Erythroblast (primary cell): Measurements from ENCODE around the gene KRT25.
"Not testable (repeated sequence)": the region's sequence is repeated elsewhere in the genome, so short reads cannot be mapped to it uniquely, and the experiment has no call there.

Source experiments
- DNase-seq, 2 experiments: peaks; one replicate each; lab custom pipeline; 2025; lab: John Stamatoyannopoulos, UW
- GATA1 ChIP-seq: IDR thresholded peaks from 2 replicates; pipeline ENCODE4 v1.6.1; 2011; ENCODE audit warnings: low read depth, mild to moderate bottlenecking, control low read depth, low read length, moderate library complexity
- POLR2A ChIP-seq: IDR thresholded peaks from 2 replicates; pipeline ENCODE4 v1.6.1; 2011; ENCODE audit warnings: mild to moderate bottlenecking, low read length

The KRT25 gene

DNA sequence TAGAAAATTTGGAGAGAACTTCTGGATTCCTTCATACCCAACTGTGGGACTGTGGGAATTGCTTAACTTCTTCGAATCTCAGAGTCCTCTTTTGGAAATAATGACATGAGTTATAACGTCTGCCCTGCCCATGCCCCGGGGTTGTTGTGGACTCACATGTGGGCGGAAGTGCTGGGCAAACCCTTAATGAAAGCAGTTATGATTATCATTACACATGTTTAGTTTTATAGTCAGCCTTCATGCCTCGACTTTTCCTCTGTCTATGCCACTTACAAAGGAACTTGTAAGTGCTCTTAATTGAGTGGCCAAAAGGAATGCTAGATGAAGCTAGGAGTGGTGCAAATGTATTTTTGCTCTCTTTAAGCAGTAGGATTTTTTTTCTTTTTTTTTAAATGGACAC lies 23.3 kb upstream of the KRT25 start:
- DNase-seq, result no peak
- TF ChIP-seq GATA1 (no peak), POLR2A (no peak)

DNA sequence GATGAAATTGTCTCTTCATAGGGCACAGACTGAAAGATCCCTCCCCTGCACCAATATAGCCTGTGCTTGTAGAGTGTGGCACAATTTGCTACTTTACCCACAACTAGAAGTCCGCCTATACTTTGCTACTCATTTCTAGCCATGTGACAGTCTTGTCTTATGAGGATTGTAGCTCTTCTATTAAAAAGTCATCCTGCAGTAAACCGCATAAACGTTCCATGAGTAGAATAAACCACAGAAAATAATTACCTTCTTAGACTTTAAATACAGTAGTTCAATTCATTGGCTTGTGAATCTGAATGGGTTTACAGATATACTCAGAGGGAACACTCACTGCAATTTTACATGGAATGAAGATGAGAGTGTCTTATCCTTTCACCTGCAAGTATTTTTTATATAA lies 22.8 kb upstream of the KRT25 start:
- DNase-seq, result no peak
- TF ChIP-seq POLR2A, result no peak
- TF ChIP-seq GATA1, result no peak

DNA sequence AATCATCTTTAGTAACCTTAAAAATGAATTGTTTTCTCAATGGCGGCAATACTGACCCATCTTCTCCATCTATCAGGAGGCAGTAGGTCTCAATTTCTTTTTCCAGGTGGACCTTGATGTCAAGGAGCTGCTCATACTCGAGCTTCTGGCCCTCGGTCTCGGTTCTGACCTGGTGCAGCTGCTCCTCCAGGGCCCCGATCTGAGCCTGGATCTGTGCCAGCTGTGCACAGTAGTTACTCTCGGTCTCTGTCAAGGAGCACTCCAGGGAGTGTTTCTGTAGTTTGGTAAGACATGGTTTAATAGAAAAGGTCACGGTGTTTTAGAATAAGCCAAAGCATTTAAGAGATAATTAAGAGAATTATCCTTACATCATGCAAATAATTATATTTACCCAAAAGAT lies 22.3 kb upstream of the KRT25 start:
- no peak for DNase-seq
- TF ChIP-seq GATA1 (no peak), POLR2A (no peak)

DNA sequence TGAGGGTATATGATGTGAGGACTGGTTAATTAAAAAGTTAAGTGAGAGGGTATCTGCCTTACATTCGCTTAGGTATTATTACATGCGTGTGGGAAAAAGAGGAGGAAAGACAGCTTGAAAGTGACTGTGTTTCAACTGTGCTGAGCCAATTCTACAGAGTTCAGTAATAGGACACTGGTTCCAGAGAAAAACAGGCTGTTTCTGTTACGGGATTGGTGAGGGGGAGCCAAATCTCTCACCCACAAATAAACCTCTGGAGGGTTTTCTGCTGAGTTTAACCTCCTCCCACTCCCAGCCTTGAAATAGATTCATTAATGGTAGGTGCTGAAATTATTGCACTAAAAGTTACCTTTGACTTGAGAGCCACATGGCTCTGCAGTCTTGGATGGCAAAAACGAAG lies 20.8 kb upstream of the KRT25 start:
- DNase-seq, result no peak
- TF ChIP-seq POLR2A (no peak), GATA1 (no peak)

DNA sequence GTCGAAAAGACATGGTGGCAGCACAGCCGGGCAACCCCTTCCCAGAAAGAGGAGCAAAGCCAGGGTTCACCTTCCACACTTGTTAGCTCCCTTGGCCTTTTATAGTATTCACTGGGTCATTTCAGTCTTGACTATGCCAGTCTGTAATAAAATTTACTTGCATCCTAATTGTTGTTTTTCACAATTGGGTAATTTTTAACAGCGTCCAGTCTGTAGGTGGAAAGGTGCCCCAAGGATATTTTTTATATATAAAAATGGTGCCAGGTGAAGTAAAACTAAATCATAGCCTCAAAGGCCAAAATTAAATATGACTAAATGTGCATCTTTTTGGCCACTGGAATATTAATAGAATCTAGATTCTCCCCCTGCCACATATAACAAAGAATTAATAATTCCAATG lies 17.0 kb upstream of the KRT25 start, which contains the start of gene KRT26:
Gene KRT26, minus strand, starts transcription at position 101 of the 400 bp plus-strand sequence. Its CDS starts 88 bp downstream, at position 13.
- no peak for DNase-seq
- TF ChIP-seq POLR2A, result no peak
- no peak for TF ChIP-seq GATA1

DNA sequence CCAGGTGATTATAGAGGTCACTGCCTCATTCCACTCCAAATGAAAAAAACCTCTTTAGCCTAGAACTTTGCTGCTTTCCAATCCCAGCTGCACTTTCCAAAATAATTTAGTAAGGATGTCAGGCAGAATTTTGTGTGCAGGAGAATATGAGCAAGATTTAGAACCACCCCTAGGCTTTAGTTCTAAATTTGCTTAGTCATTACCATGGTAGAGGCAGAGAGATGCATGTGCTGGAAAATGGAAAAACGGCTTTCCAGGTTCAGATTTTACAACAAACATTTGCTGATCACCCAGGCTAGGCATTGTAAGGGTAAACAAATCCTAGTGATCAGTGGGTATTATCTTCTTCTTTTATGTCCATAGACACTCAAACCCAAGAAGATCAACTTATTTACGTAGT lies 10.5 kb upstream of the KRT25 start:
- no peak for DNase-seq
- TF ChIP-seq GATA1, result no peak
- no peak for TF ChIP-seq POLR2A

DNA sequence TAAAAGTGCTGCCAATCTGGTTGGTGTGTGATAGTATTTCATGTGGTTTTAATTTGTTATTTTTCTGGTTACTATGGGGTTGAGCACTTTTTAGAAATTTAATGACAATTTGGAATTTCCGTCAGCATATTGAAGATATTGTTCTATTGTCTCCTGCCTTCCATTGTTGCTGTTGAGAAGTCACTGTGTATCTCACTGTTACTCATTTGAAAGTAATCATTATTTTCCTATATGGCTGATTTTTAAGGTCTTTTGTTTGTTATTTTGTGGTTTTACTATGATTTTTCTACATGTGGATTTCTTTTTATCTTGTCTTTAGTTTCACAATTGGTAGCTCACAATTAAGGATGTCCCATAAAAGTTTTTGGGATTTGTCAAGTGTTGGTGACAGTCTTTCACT lies 8.6 kb upstream of the KRT25 start:
- no peak for DNase-seq
- no peak for TF ChIP-seq GATA1
- TF ChIP-seq POLR2A, result no peak

DNA sequence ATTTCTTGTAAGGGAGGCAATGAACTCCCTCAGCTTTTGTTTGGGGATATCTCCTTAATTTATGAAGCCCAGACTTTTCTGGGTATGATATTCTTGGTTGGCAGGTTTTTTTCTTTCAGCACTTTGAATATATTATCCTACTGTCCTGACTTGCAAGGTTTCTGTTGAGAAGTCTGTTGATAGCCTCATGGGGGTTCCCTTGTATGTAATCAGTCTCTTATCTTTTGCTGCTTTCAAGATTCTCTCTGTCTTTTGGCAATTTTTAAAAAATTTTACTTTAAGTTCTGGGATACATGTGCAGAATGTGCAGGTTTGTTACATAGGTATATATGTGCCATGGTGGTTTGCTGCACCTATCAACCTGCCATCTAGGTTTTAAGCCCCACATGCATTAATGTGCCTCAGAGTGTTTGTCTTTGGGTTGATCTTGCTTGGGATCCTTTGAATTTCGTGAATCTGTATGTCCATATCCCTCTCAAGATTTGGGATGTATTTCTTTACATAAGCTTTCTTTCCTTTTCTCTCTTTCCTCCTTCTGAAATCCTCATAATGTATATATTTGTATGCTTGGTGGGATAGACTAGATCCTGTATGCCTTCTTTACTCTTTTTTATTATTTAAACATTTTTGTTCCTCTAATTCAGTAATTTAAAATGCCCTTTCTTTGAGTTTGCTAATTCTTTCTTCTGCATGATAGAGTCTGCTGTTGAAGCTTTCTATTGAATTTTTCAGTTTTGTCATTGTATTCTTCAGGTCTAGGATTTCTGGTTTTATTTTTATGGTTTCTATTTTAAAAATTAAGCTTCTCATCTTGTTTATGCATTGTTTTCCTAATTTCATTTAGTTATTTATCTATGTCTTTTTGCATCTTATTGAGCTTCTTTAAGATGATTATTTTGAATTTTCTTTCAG lies 5.2 kb upstream of the KRT25 start:
- no peak for DNase-seq
- TF ChIP-seq POLR2A (no peak), GATA1 (no peak)

DNA sequence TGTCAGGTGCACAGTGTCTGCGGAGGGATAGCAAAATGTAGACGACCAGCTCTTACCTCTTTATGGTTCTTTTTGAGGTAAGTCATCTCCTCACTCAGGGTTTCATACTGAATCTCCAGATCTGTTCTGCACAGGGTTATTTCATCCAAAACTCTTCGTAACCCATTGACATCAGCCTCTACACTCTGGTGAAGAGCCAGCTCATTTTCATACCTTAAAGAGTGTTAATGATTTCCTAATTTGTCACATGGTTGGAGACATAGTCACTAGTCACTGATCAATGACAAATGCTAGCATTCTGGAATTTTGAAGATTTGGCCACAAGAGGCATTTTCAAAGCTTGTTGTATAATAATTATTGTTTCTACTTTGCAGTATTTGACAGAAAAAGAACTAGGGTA lies 1.3 kb downstream of the KRT25 start:
- TF ChIP-seq POLR2A, result no peak
- no peak for TF ChIP-seq GATA1
- no peak for DNase-seq

DNA sequence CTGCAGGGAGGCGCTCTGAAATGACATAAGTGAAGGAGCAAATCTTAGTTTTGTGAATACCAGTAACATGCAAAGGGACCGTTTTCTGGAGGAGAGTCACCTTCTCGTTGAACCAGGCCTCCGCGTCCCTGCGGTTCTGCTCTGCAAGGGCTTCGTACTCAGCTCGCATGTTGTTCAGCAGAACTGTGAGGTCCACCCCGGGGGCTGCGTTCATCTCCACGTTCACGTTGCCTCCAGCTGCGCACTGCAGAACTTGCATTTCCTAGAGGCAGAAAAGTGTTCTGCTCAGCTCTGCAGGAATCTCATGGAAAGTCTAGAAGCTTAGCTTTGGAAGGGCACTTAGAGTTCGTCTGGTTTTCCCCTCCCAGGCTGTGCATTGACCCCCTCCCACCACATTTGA lies 4.1 kb downstream of the KRT25 start:
- no peak for DNase-seq
- no peak for TF ChIP-seq GATA1
- no peak for TF ChIP-seq POLR2A

DNA sequence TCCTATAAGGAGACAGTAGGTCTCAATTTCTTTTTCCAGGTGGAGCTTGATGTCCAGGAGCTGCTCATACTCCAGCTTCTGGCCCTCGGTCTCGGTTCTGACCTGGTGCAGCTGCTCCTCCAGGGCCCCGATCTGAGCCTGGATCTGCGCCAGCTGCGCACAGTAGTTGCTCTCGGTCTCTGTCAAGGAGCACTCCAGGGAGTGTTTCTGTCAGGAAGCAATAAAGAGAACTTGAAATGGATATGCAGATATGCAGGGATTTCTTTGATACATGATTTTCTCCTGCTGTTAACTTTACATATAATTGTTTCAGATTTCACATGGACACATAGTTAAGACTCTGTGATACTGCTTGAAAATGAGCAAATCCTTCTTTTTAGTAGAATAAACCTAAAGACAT lies 4.7 kb downstream of the KRT25 start:
- no peak for DNase-seq
- TF ChIP-seq POLR2A, result no peak

DNA sequence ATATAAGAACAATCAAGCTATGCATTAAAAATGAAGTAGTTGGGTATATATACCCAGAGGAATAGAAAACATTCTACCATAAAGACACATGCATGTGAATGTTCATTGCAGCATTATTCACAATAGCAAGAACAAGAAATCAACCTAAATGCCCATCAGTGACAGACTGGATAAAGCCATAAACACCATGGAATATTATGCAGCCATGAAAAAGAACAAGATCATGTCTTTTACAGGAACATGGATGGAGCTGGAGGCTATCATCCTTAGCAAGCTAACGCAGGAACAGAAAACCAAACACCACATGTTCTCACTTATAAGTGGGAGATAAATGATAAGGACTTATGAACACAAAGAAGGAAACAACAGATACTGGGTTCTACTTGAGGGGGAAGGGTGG lies 6.5 kb downstream of the KRT25 start:
- not testable (repeated sequence) for DNase-seq

DNA sequence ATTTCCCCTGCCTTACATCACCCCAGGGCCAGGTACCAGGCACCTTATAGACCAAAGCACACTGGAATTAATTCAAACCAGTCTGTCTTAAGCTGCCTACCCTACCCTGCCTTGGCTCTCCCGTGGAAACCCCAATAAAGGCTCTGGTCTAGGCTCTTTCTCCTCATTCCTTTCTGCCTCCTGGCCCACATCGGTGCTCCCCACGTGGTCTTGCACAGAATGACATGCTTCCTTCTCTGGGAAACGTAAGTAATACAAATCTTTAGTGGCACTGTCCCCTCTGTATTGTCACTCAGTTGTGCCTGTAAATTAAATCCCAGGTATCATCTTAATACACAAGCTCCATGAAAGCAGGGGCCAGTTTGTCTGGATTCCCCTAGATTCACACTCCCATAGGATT lies 16.6 kb downstream of the KRT25 start:
- TF ChIP-seq POLR2A (no peak), GATA1 (no peak)
- DNase-seq, result peak in 1 of 2 experiments; percentile 22

DNA sequence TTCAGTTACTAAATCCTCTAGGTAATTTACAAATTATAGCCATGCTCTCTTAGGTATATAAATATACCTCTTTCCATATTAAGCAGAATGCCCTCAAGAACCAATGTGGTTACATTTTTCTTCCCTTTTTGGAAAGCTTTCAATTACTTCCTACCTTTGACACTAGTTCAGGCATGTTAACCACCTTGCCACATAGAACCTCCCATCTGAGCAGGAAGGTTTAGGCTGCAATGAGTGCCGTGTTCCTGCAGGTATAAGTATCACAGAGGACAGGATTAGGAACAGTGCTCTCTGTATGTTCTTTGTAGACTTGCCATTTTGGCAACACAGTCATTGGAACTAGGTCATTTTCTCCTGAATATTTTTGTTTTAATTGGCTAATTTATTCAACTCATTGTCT lies 20.1 kb downstream of the KRT25 start:
- DNase-seq, result no peak
- TF ChIP-seq POLR2A (no peak), GATA1 (no peak)

DNA sequence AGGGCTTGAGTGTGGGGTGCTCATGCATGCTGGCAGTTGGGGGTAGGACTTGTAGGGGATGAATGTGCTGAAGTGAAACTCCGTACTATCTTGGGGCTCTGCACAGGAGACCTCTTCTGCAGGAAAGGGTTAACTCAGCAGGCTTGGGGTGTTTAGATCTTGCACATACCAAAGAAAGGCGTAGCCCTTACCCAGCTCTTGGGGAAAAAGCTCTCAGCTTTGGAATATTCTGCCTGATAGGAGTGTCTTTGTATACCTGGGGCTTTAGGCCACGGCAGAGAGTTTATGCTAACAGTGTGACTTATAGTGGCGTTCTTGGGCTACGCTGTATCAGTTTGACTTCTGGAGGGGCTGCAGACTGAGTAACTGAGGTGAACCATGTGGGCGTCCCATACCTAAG lies 21.1 kb downstream of the KRT25 start:
- no peak for TF ChIP-seq POLR2A
- no peak for TF ChIP-seq GATA1
- DNase-seq, result no peak

DNA sequence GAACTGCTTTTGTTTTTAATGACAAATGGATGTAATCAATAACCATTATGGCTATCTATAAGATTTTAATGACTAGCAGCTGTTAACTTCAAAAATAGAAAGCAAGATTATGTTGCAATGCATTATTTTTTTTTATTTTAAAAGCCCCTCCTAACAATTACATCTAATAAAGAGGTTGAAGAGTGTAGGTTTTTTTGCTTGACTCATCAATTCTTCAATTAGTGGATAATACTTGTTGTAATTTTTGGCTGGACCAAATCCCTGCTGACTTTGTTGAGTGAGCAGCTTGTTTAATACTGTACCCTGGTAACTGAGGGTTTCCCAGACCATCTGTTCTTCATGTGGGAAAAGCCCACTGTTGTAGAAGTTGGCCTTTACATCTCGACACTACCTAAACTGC lies 24.2 kb downstream of the KRT25 start:
- no peak for DNase-seq
- TF ChIP-seq GATA1 (no peak), POLR2A (no peak)
